PC-3 (cell line): ENCODE measurements around the gene KRT15. TPM values are rescaled to one million over a fixed set of nuclear protein-coding genes. Genes with fewer than 3 reads are reported as not detected.

Source experiments
- ATAC-seq: fragments of 200-7000 bp; cut with Tn5 transposase; 2 replicates; pipeline ENCODE4 v1.9.1; 2020; ENCODE audit warnings: mild to moderate bottlenecking, moderate library complexity
- BruUV-seq: library from RNA; stranded (reverse); fragments of 400-500 nt; replicated peaks from 2 replicates; lab custom pipeline; 2021; lab: Mats Ljungman, UMichigan
- CTCF ChIA-PET: fragments of 300-600 bp; sonication (Branson Sonifier 250); formaldehyde crosslinking; loops from one replicate; lab custom pipeline; 2022; ENCODE audit warnings: antibody characterized with exemption; lab: Charles Lee
- POLR2A ChIA-PET: fragments of 300-600 bp; sonication (Branson Sonifier 250); formaldehyde crosslinking; loops from one replicate; lab custom pipeline; 2022; ENCODE audit warnings: antibody characterized with exemption; ENCODE audit not compliant: unreplicated experiment; lab: Charles Lee
- DNase-seq: peaks from one replicate; pipeline ENCODE4 v3.0.0-alpha.2; 2015
- H2AFZ ChIP-seq: fragments of 300-600 bp; sonication (generic); 2 replicates; pipeline ENCODE4 v1.6.0; 2016; ENCODE audit warnings: antibody characterized with exemption, low read length
- H3F3A ChIP-seq: fragments of 300-600 bp; sonication (generic); one replicate; pipeline ENCODE4 v1.6.0; 2017; ENCODE audit warnings: antibody characterized with exemption, low read length, control low read depth, mild to moderate bottlenecking; ENCODE audit not compliant: unreplicated experiment
- H3K27ac ChIP-seq: fragments of 300-600 bp; sonication (generic); 2 replicates; pipeline ENCODE4 v1.5.1; 2016; ENCODE audit warnings: mild to moderate bottlenecking, low read length
- H3K27me3 ChIP-seq: fragments of 300-600 bp; sonication (generic); 2 replicates; pipeline ENCODE4 v1.6.1; 2016; ENCODE audit warnings: low read length, mixed read lengths
- H3K36me3 ChIP-seq: fragments of 300-600 bp; sonication (generic); 2 replicates; pipeline ENCODE4 v1.6.1; 2016; ENCODE audit warnings: low read depth, mixed run types, low read length, mixed read lengths
- H3K4me1 ChIP-seq: fragments of 300-600 bp; sonication (generic); 2 replicates; pipeline ENCODE4 v1.5.1; 2016; ENCODE audit warnings: low read length; ENCODE audit not compliant: insufficient read depth
- H3K4me2 ChIP-seq: fragments of 300-600 bp; sonication (generic); 2 replicates; pipeline ENCODE4 v1.6.0; 2016; ENCODE audit warnings: low read length
- H3K4me3 ChIP-seq: fragments of 300-600 bp; sonication (generic); 2 replicates; pipeline ENCODE4 v1.5.1; 2016; ENCODE audit warnings: mild to moderate bottlenecking, low read length, mixed read lengths
- H3K79me2 ChIP-seq: fragments of 300-600 bp; sonication (generic); 2 replicates; pipeline ENCODE4 v1.6.1; 2017; ENCODE audit warnings: low read length, mixed read lengths
- H3K9ac ChIP-seq: fragments of 300-600 bp; sonication (generic); 2 replicates; pipeline ENCODE4 v1.6.0; 2016; ENCODE audit warnings: mild to moderate bottlenecking, low read length
- H3K9me2 ChIP-seq: fragments of 300-600 bp; sonication (generic); replicated peaks from 2 replicates; pipeline ENCODE4 v1.6.1; 2016; ENCODE audit warnings: mixed run types, low read length, mixed read lengths
- H3K9me3 ChIP-seq: fragments of 300-600 bp; sonication (generic); 2 replicates; pipeline ENCODE4 v1.6.1; 2016; ENCODE audit warnings: low read length, mixed read lengths
- H4K20me1 ChIP-seq: fragments of 300-600 bp; sonication (generic); 2 replicates; pipeline ENCODE4 v1.6.1; 2016; ENCODE audit warnings: low read length, mixed read lengths
- EZH2 ChIP-seq: fragments of 300-600 bp; sonication (generic); IDR thresholded peaks from one replicate; pipeline ENCODE4 v1.6.1; 2017; ENCODE audit warnings: antibody characterized with exemption, mild to moderate bottlenecking, low read length; ENCODE audit not compliant: unreplicated experiment
- EZH2phosphoT487 ChIP-seq: fragments of 300-600 bp; sonication (generic); IDR thresholded peaks from 2 replicates; pipeline ENCODE4 v1.6.1; 2018; ENCODE audit warnings: mild to moderate bottlenecking, antibody characterized with exemption, low read length, borderline replicate concordance
- intact Hi-C: fragments of 100-400 bp; cut with micrococcal nuclease; formaldehyde crosslinking; loops from 2 replicates; pipeline ENCODE4 v1.9.0; 2023
- total RNA-seq: library from RNA; depleted of rRNA; stranded (reverse); fragments of >200 nt; gene quantifications from 2 replicates; pipeline ENCODE4 v1.2.3, GENCODE V29; 2014
- TF ChIP-seq, protein P1 (sequence below): fragments of 300-600 bp; sonication (generic); conservative IDR thresholded peaks from 2 replicates; pipeline ENCODE4 v1.5.1; 2017; ENCODE audit warnings: antibody characterized with exemption, low read depth, mild to moderate bottlenecking, low read length

Gene KRT15
- total RNA-seq, 1 experiment from 2014 or later: 121 TPM

DNA sequence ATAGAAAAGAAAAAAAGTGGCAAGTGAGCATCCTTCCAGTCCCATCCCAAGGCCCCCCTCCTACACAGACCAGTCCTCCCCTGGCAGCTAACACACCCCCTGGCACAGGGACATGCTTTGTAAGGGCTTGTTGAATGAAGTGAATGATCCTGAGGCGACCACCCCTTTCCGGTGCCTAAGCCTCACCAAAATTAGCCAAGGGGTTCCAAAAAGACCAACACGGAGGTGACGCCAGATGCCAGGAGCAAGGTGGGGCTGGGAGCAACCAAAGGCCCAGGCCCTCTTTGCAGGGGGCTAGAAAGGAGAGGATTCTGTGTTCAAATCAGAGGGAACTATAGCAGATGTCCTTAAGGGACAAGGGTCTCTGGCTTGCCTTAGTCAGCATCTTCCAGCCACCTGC is 43.3 kb downstream of the KRT15 start:
- ChIA-PET CTCF (no interaction called here), POLR2A (no interaction called here)
- Histone ChIP-seq H4K20me1 (no peaks in the 10 kb centered on the region), H3F3A (no peaks in the 10 kb centered on the region), H3K4me3 (no peak overlapping the region), H3K27me3 (no peaks in the 10 kb centered on the region), H2AFZ (no peak overlapping the region), H3K36me3 (no peaks in the 10 kb centered on the region), H3K4me2 (no peak overlapping the region), H3K9ac (no peak overlapping the region), H3K9me3 (no peaks in the 10 kb centered on the region), H3K79me2 (no peaks in the 10 kb centered on the region), H3K27ac (no peak overlapping the region), H3K9me2 (no peaks in the 10 kb centered on the region), H3K4me1 (no peaks in the 10 kb centered on the region)
- BruUV-seq: no TSS peak
- TF ChIP-seq EZH2: no peak
- no peak for TF ChIP-seq EZH2phosphoT487
- TF ChIP-seq, protein P1, sequence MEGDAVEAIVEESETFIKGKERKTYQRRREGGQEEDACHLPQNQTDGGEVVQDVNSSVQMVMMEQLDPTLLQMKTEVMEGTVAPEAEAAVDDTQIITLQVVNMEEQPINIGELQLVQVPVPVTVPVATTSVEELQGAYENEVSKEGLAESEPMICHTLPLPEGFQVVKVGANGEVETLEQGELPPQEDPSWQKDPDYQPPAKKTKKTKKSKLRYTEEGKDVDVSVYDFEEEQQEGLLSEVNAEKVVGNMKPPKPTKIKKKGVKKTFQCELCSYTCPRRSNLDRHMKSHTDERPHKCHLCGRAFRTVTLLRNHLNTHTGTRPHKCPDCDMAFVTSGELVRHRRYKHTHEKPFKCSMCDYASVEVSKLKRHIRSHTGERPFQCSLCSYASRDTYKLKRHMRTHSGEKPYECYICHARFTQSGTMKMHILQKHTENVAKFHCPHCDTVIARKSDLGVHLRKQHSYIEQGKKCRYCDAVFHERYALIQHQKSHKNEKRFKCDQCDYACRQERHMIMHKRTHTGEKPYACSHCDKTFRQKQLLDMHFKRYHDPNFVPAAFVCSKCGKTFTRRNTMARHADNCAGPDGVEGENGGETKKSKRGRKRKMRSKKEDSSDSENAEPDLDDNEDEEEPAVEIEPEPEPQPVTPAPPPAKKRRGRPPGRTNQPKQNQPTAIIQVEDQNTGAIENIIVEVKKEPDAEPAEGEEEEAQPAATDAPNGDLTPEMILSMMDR: no peak
- intact Hi-C loops: no loop called here
- DNase-seq (no peak), ATAC-seq (no peak)

DNA sequence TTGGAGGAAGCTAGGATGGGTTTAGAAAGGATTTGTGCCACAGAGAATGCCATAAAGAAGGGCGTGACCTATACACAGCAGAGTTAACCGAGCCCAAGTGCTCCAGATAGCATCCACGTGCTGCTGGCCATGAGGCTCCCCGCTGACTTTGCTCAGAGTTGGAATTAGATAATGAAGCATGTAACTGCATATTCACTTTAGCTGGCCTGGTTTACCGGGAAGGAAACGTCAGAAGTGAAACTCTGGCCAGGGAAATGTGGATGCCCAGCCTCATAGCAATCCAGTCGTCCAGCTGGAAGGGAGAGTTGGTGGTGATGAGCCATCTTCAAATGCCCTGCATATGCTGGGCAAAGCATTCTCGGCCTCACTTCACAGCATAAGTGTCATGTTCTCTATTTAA is 43.8 kb downstream of the KRT15 start:
- intact Hi-C loops: no loop called here
- CTCF ChIA-PET: no interaction called here
- TF ChIP-seq, protein P1: no peak
- no peak for TF ChIP-seq EZH2
- TF ChIP-seq EZH2phosphoT487: no peak

DNA sequence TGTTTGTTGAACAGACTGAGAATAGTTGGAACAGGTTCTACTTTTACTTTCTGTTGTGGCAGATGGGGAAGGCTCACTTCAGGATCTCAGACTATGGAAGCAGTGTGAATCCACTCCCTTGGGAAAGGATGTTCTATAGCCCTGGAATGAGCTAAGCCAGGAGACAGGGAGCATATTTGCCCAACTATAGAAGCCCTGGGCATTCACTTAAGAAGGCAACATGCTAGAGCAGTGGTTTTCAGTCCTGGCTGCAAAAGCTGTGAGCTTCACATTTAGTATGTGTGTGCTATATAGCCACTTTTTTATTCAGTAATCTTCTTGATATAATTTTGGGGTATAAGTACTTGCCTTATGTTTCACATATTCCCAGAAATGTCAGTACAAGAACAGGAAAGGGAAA is 50.3 kb downstream of the KRT15 start:
- no peak for ATAC-seq
- BruUV-seq: no TSS peak
- intact Hi-C loops: no loop called here

More for the DNA sequence above, 43.8 kb downstream of the KRT15 start:
- no peaks in the 10 kb centered on the region for H4K20me1 ChIP-seq
- H3F3A ChIP-seq: no peaks in the 10 kb centered on the region
- ATAC-seq (no peak), DNase-seq (no peak)
- H3K79me2 ChIP-seq: no peaks in the 10 kb centered on the region
- H3K27me3 ChIP-seq: no peaks in the 10 kb centered on the region
- POLR2A ChIA-PET: interaction anchor here (0.6 kb wide), 1 partner anchor 72 kb away, joined by 3 read pairs; no protein-coding TSS in a partner anchor
- no peak overlapping the region for H3K4me2 ChIP-seq
- no TSS peak for BruUV-seq
- no peaks in the 10 kb centered on the region for H3K9me2 ChIP-seq
- no peak overlapping the region for H3K9ac ChIP-seq
- no peak overlapping the region for H2AFZ ChIP-seq
- H3K27ac ChIP-seq: no peak overlapping the region
- no peaks in the 10 kb centered on the region for H3K9me3 ChIP-seq
- no peak overlapping the region for H3K4me3 ChIP-seq
- no peaks in the 10 kb centered on the region for H3K4me1 ChIP-seq
- no peaks in the 10 kb centered on the region for H3K36me3 ChIP-seq

More for the DNA sequence above, 50.3 kb downstream of the KRT15 start:
- no peaks in the 10 kb centered on the region for H3K36me3 ChIP-seq
- no peak overlapping the region for H3K9ac ChIP-seq
- H3K4me1 ChIP-seq: peaks cover 23% of the 10 kb centered on the region
- no peak overlapping the region for H3K27ac ChIP-seq
- H3F3A ChIP-seq: peaks cover 5% of the 10 kb centered on the region
- H3K4me3 ChIP-seq: no peak overlapping the region
- no peaks in the 10 kb centered on the region for H3K79me2 ChIP-seq
- H3K27me3 ChIP-seq: no peaks in the 10 kb centered on the region
- no peak overlapping the region for H3K4me2 ChIP-seq
- DNase-seq: no peak
- CTCF ChIA-PET: no interaction called here
- TF ChIP-seq EZH2phosphoT487 (no peak), EZH2 (no peak)
- TF ChIP-seq, protein P1: no peak
- no peaks in the 10 kb centered on the region for H3K9me2 ChIP-seq
- no peaks in the 10 kb centered on the region for H3K9me3 ChIP-seq
- no peaks in the 10 kb centered on the region for H4K20me1 ChIP-seq
- no peak overlapping the region for H2AFZ ChIP-seq
- POLR2A ChIA-PET: no interaction called here
